Endodermal cell (in vitro differentiated cells): ENCODE results near the gene TYROBP. TPM values are rescaled to one million over a fixed set of nuclear protein-coding genes. Genes with fewer than 3 reads are reported as not detected.
A peak's percentile ranks its signal among the peaks of the same experiment; 100 is the strongest.

Experiments
- DNase-seq: peaks from one replicate; pipeline ENCODE4 v3.0.0-alpha.2; 2017
- H3K27ac ChIP-seq: 2 replicates; pipeline ENCODE4 v1.5.1; 2013; ENCODE audit warnings: mild to moderate bottlenecking, low read depth, low read length, moderate library complexity
- H3K27me3 ChIP-seq: 2 replicates; pipeline ENCODE4 v1.6.1; 2013; ENCODE audit warnings: mild to moderate bottlenecking, low read length, moderate library complexity; ENCODE audit not compliant: insufficient read depth, control insufficient read depth, poor library complexity, severe bottlenecking
- H3K36me3 ChIP-seq: 2 replicates; pipeline ENCODE4 v1.7.0; 2013; ENCODE audit warnings: mild to moderate bottlenecking, low read length, moderate library complexity; ENCODE audit not compliant: control insufficient read depth, insufficient read depth
- H3K4me1 ChIP-seq: one replicate; pipeline ENCODE4 v1.7.0; 2013; ENCODE audit warnings: low read length; ENCODE audit not compliant: control insufficient read depth, insufficient read depth
- H3K4me3 ChIP-seq: 2 replicates; pipeline ENCODE4 v1.5.1; 2013; ENCODE audit warnings: mild to moderate bottlenecking, low read length, moderate library complexity
- H3K9ac ChIP-seq: 2 replicates; pipeline ENCODE4 v1.6.1; 2013; ENCODE audit warnings: mild to moderate bottlenecking, low read length, moderate library complexity; ENCODE audit not compliant: poor library complexity, severe bottlenecking; ENCODE audit errors: extremely low read depth
- H3K9me3 ChIP-seq: 2 replicates; pipeline ENCODE4 v1.6.1; 2013; ENCODE audit warnings: mild to moderate bottlenecking, low read length, moderate library complexity; ENCODE audit not compliant: control insufficient read depth
- H3K27ac Mint-ChIP-seq: 2 replicates; pipeline ENCODE4 v1.8.0; 2020; ENCODE audit warnings: mixed read lengths
- H3K27me3 Mint-ChIP-seq: 2 replicates; pipeline ENCODE4 v1.8.0; 2021; ENCODE audit warnings: mild to moderate bottlenecking, mixed read lengths; ENCODE audit not compliant: insufficient read depth
- H3K36me3 Mint-ChIP-seq: 2 replicates; pipeline ENCODE4 v1.8.0; 2020; ENCODE audit warnings: low read depth, mixed read lengths
- H3K4me1 Mint-ChIP-seq: 2 replicates; pipeline ENCODE4 v1.8.0; 2020; ENCODE audit warnings: mixed read lengths
- H3K4me3 Mint-ChIP-seq: 2 replicates; pipeline ENCODE4 v1.8.0; 2020; ENCODE audit warnings: mild to moderate bottlenecking, moderate library complexity, mixed read lengths
- H3K9me3 Mint-ChIP-seq: 2 replicates; pipeline ENCODE4 v1.8.0; 2020; ENCODE audit warnings: mild to moderate bottlenecking, mixed read lengths
- WGBS, 2 experiments: methylation state at CpG; one replicate each; pipeline versions ENCODE4 v1.1.5 to v1.1.7; 2013; ENCODE audit warnings: missing lambda C conversion rate in 2 of 2, mixed read lengths in 1 of 2; ENCODE audit not compliant: insufficient coverage in 1 of 2, insufficient read length in 1 of 2; 5-methylcytosine and 5-hydroxymethylcytosine counted together
- total RNA-seq, 2 donors: library from RNA; stranded (reverse); fragmentation: NEBNext Ultra II Directional in 1 of 2; extraction: Animal tissue kit (Norgen Biotek cat#: 25700) in 1 of 2; gene quantifications; 2 replicates in 1 of 2; 3 replicates in 1 of 2; pipeline ENCODE4 v1.2.1, GENCODE V29; 2021
- TF ChIP-seq, protein P1 (sequence below): fragments of 200-600 bp; sonication (generic); conservative IDR thresholded peaks from 2 replicates; pipeline ENCODE4 v1.5.0; 2021; ENCODE audit warnings: antibody characterized with exemption, mild to moderate bottlenecking

TYROBP gene
- total RNA-seq, 2 donors from 2014 or later = not detected

- Histone ChIP-seq H3K36me3 (no peaks in the 10 kb centered on the region), H3K9me3 (no peaks in the 10 kb centered on the region), H3K27ac (no peak overlapping the region), H3K4me3 (no peak overlapping the region), H3K27me3 (peaks cover 93% of the 10 kb centered on the region), H3K9ac (no peak overlapping the region), H3K4me1 (no peaks in the 10 kb centered on the region)
- DNase-seq = peak; percentile 58
- Mint-ChIP-seq H3K4me3 (no peak overlapping the region), H3K36me3 (no peaks in the 10 kb centered on the region), H3K9me3 (no peaks in the 10 kb centered on the region), H3K27ac (no peak overlapping the region), H3K4me1 (peaks cover 8% of the 10 kb centered on the region), H3K27me3 (peaks cover 85% of the 10 kb centered on the region)
- TF ChIP-seq, protein P1, sequence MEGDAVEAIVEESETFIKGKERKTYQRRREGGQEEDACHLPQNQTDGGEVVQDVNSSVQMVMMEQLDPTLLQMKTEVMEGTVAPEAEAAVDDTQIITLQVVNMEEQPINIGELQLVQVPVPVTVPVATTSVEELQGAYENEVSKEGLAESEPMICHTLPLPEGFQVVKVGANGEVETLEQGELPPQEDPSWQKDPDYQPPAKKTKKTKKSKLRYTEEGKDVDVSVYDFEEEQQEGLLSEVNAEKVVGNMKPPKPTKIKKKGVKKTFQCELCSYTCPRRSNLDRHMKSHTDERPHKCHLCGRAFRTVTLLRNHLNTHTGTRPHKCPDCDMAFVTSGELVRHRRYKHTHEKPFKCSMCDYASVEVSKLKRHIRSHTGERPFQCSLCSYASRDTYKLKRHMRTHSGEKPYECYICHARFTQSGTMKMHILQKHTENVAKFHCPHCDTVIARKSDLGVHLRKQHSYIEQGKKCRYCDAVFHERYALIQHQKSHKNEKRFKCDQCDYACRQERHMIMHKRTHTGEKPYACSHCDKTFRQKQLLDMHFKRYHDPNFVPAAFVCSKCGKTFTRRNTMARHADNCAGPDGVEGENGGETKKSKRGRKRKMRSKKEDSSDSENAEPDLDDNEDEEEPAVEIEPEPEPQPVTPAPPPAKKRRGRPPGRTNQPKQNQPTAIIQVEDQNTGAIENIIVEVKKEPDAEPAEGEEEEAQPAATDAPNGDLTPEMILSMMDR = no peak
- 85 to 94% methylated on average over 5 to 14 of the region's 14 CpGs for WGBS, 2 experiments
Measured at GRCh38 chr19:35862528-35862927, 45.6 kb downstream of the TYROBP start.

- Mint-ChIP-seq H3K27me3 (peaks cover 87% of the 10 kb centered on the region), H3K4me1 (peaks cover 8% of the 10 kb centered on the region), H3K27ac (no peak overlapping the region), H3K36me3 (no peaks in the 10 kb centered on the region), H3K4me3 (peak overlapping the region; percentile 57), H3K9me3 (no peaks in the 10 kb centered on the region)
- H3K9ac ChIP-seq = no peak overlapping the region
- TF ChIP-seq, protein P1 = no peak
- WGBS, 2 experiments = 51 to 57% methylated on average over 16 to 19 of the region's 19 CpGs
- peak; percentile 63 for DNase-seq
- peaks cover 93% of the 10 kb centered on the region for H3K27me3 ChIP-seq
- no peak overlapping the region for H3K27ac ChIP-seq
- no peaks in the 10 kb centered on the region for H3K4me1 ChIP-seq
- H3K9me3 ChIP-seq = no peaks in the 10 kb centered on the region
- peak overlapping the region; percentile 60 for H3K4me3 ChIP-seq
- no peaks in the 10 kb centered on the region for H3K36me3 ChIP-seq
Measured at GRCh38 chr19:35861640-35862160, 46.4 kb downstream of the TYROBP start.

DNA sequence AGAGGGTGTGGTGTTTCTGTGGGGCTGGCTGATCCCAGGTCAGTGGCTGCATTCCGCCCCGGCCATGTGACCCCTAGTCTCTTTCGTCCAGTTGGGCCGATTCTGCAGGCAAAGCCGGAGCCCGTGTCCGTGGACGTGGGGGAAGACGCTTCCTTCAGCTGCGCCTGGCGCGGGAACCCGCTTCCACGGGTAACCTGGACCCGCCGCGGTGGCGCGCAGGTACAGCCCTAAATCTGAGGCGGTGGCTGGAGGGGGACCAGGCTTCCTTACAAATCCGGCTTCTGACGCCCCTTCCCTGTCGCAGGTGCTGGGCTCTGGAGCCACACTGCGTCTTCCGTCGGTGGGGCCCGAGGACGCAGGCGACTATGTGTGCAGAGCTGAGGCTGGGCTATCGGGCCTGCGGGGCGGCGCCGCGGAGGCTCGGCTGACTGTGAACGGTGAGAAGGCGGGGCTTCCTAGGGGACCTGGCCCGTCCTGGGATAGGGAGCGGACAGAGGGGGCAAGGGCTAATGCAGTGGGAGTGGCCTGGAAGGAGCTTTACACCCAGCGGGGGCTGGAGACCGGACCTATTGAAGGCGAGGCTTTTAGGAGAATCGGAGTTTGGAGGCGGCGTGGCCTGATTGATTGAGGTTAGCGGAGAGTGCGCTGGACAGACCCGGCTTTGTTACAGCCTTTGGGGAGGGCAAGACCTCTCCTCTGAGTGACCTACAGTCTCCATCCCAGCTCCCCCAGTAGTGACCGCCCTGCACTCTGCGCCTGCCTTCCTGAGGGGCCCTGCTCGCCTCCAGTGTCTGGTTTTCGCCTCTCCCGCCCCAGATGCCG is 47.1 kb downstream of the TYROBP start:
- peak overlapping the region; percentile 60 for H3K4me3 ChIP-seq
- Mint-ChIP-seq H3K4me1 (peaks cover 8% of the 10 kb centered on the region), H3K9me3 (no peaks in the 10 kb centered on the region), H3K36me3 (no peaks in the 10 kb centered on the region), H3K27ac (no peak overlapping the region), H3K4me3 (peak overlapping the region; percentile 57), H3K27me3 (peaks cover 84% of the 10 kb centered on the region)
- WGBS, 2 experiments = 8 to 12% methylated on average over 28 to 55 of the region's 55 CpGs
- H3K9ac ChIP-seq = no peak overlapping the region
- peaks cover 93% of the 10 kb centered on the region for H3K27me3 ChIP-seq
- TF ChIP-seq, protein P1 = no peak
- no peak overlapping the region for H3K27ac ChIP-seq
- peaks cover 2% of the 10 kb centered on the region for H3K4me1 ChIP-seq
- no peaks in the 10 kb centered on the region for H3K36me3 ChIP-seq
- no peaks in the 10 kb centered on the region for H3K9me3 ChIP-seq
- peak; percentile 98 for DNase-seq
